ENCODE results near the gene UBC. TPM values are rescaled to one million over a fixed set of nuclear protein-coding genes. Genes with fewer than 3 reads are reported as not detected.

UBC gene
- total RNA-seq, 1 donor from 2014 or later, result 2,671 TPM

- no peak overlapping the region for H3K27ac ChIP-seq
- H3K9me3 ChIP-seq, result no peaks in the 10 kb centered on the region
- H3K4me3 ChIP-seq, result no peak overlapping the region
- H3K27me3 ChIP-seq, result no peaks in the 10 kb centered on the region
- H3K4me1 ChIP-seq, result no peaks in the 10 kb centered on the region
- peaks cover 0 to 57% of the 10 kb centered on the region in 2 donors for H3K36me3 ChIP-seq
- intact Hi-C loops (cut with DNase I), result no loop called here
- TF ChIP-seq POLR2AphosphoS5 (IDR thresholded peaks at IDR 0.05; ENCODE audit: insufficient read depth in 1 of 2, low read depth in 1 of 2) (no peak), CTCF (IDR thresholded peaks at IDR 0.05) (no peak), POLR2A (IDR thresholded peaks at IDR 0.05) (no peak)
- DNase-seq (ENCODE audit: extremely low spot score in 2 of 2), result no peak
Measured at GRCh38 chr12:124949066-124949465, 34.6 kb upstream of the UBC start.

GRCh38 chr12:124947561-124948398, 33.3 kb upstream of the UBC start:
- no peak for TF ChIP-seq POLR2AphosphoS5 (IDR thresholded peaks at IDR 0.05; ENCODE audit: insufficient read depth in 1 of 2, low read depth in 1 of 2)
- no peak for TF ChIP-seq CTCF (IDR thresholded peaks at IDR 0.05)
- TF ChIP-seq POLR2A (IDR thresholded peaks at IDR 0.05), result no peak
- no peak overlapping the region for H3K4me3 ChIP-seq
- intact Hi-C loops (cut with DNase I), result no loop called here
- no peaks in the 10 kb centered on the region for H3K4me1 ChIP-seq
- H3K27me3 ChIP-seq, result no peaks in the 10 kb centered on the region
- no peak overlapping the region for H3K27ac ChIP-seq
- DNase-seq (ENCODE audit: extremely low spot score in 2 of 2), result no peak
- peaks cover 0 to 47% of the 10 kb centered on the region in 2 donors for H3K36me3 ChIP-seq
- H3K9me3 ChIP-seq, result no peaks in the 10 kb centered on the region

DNA sequence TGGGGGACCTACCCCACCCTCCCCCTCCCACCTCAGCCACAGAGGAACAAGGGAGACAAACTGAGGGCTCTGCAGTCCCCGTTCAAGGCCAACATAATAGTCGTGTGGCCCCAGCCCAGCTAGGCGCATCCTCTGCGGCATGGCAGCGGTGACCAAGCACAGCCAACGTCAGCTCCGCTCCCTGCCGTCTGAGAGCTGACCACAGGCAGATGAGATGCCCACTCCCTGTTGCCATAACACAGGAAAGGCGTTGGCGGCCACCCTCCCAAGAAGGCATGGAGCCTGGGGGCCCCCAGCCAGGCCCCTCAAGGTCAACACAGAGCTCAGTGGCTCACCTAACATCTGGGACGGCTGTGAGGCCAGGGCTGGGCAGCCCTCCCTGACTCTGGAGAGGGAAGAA, 32.6 kb upstream of the UBC start:
- H3K27ac ChIP-seq, result no peak overlapping the region
- no peak for TF ChIP-seq POLR2AphosphoS5 (IDR thresholded peaks at IDR 0.05; ENCODE audit: insufficient read depth in 1 of 2, low read depth in 1 of 2)
- TF ChIP-seq CTCF (IDR thresholded peaks at IDR 0.05), result no peak
- no peak for TF ChIP-seq POLR2A (IDR thresholded peaks at IDR 0.05)
- intact Hi-C loops (cut with DNase I), result no loop called here
- H3K4me1 ChIP-seq, result no peaks in the 10 kb centered on the region
- no peak overlapping the region for H3K4me3 ChIP-seq
- DNase-seq (ENCODE audit: extremely low spot score in 2 of 2), result no peak
- no peaks in the 10 kb centered on the region for H3K27me3 ChIP-seq
- no peaks in the 10 kb centered on the region for H3K9me3 ChIP-seq
- H3K36me3 ChIP-seq, result peaks cover 0 to 43% of the 10 kb centered on the region in 2 donors

- Histone ChIP-seq H3K4me3 (no peak overlapping the region), H3K4me1 (no peaks in the 10 kb centered on the region), H3K27ac (no peak overlapping the region), H3K36me3 (peaks cover 0 to 37% of the 10 kb centered on the region in 2 donors), H3K27me3 (no peaks in the 10 kb centered on the region), H3K9me3 (no peaks in the 10 kb centered on the region)
- intact Hi-C loops (cut with DNase I), result no loop called here
- TF ChIP-seq POLR2A (IDR thresholded peaks at IDR 0.05) (no peak), CTCF (IDR thresholded peaks at IDR 0.05) (no peak), POLR2AphosphoS5 (IDR thresholded peaks at IDR 0.05; ENCODE audit: insufficient read depth in 1 of 2, low read depth in 1 of 2) (no peak)
- DNase-seq (ENCODE audit: extremely low spot score in 2 of 2), result peak in 1 of 2 donors; percentile 77
Measured at GRCh38 chr12:124946447-124946793, 32.0 kb upstream of the UBC start.

DNA sequence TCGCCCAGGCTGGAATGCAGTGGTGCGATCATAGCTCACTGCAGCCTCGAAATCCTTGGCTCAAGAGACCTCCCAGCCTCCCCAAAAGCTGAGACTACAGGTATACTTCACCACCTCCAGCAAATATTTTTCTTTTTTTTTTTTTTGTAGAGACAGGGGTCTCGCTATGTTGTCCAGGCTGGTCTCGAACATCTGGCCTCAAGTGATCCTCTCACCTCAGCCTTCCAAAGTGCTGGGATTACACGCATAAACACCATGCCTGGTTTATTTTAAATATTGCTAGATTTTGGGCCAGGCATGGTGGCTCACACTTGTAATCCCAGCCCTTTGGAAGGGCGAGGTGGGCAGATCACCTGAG, 26.7 kb upstream of the UBC start:
- peak overlapping the region; percentile 97 for H3K27ac ChIP-seq
- peaks cover 0 to 3% of the 10 kb centered on the region in 2 donors for H3K36me3 ChIP-seq
- TF ChIP-seq POLR2AphosphoS5 (IDR thresholded peaks at IDR 0.05; ENCODE audit: insufficient read depth in 1 of 2, low read depth in 1 of 2) (no peak), CTCF (IDR thresholded peaks at IDR 0.05) (no peak), POLR2A (IDR thresholded peaks at IDR 0.05) (no peak)
- H3K9me3 ChIP-seq, result no peaks in the 10 kb centered on the region
- peaks cover 22% of the 10 kb centered on the region for H3K4me1 ChIP-seq
- H3K4me3 ChIP-seq, result peak overlapping the region; percentile 48 to 51
- intact Hi-C loops (cut with DNase I), result no loop called here
- no peaks in the 10 kb centered on the region for H3K27me3 ChIP-seq
- DNase-seq (ENCODE audit: extremely low spot score in 2 of 2), result no peak

All from vagina (tissue), 2 donors.